Neuron (in vitro differentiated cells): ENCODE results near the gene PODXL2.
"Not testable (repeated sequence)": the region's sequence is repeated elsewhere in the genome, so short reads cannot be mapped to it uniquely, and the experiment has no call there.

ENCODE experiments used
- H2AFZ ChIP-seq: one replicate; pipeline ENCODE4 v1.6.1; 2013; ENCODE audit warnings: low read depth, mild to moderate bottlenecking, inconsistent platforms, low read length, moderate library complexity
- H3K27me3 ChIP-seq: one replicate; pipeline ENCODE4 v1.6.1; 2013; ENCODE audit warnings: low read length; ENCODE audit not compliant: insufficient read depth
- H3K36me3 ChIP-seq: one replicate; pipeline ENCODE4 v1.6.1; 2013; ENCODE audit warnings: low read length; ENCODE audit not compliant: insufficient read depth
- H3K4me1 ChIP-seq: one replicate; pipeline ENCODE4 v1.6.1; 2013; ENCODE audit warnings: low read length; ENCODE audit not compliant: insufficient read depth
- H3K4me3 ChIP-seq: 2 replicates; pipeline ENCODE4 v1.5.1; 2013; ENCODE audit warnings: mild to moderate bottlenecking, low read length, moderate library complexity
- H3K9me3 ChIP-seq: one replicate; pipeline ENCODE4 v1.6.1; 2013; ENCODE audit warnings: low read length

Gene PODXL2

DNA sequence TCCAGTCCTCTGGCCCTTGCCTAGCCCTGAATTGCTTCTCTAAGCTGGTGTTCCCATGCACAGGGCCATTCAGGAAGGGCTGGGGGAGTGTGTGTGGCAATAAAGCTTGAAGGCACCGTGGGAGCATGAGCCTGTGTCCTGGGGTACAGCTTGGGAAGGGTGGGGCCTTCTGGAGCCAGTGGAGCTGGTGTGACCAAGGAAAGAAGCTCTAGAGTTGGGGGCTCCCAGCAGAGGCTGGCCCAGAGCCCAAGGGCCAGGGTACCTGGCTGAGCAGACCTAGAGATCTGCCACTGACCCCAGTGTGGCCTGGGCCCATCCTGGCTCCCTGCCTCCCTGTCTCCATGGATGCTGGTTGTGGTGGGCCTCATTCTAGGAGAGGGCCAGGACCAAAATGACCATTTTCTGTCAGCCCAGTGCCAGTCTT lies 51.8 kb downstream of the PODXL2 start:
- no peaks in the 10 kb centered on the region for H3K4me1 ChIP-seq
- no peak overlapping the region for H3K4me3 ChIP-seq
- H3K36me3 ChIP-seq, result no peaks in the 10 kb centered on the region
- H3K27me3 ChIP-seq, result no peaks in the 10 kb centered on the region
- H3K9me3 ChIP-seq, result no peaks in the 10 kb centered on the region
- no peak overlapping the region for H2AFZ ChIP-seq

- not testable (repeated sequence) for H3K9me3 ChIP-seq, H3K4me3 ChIP-seq, H3K27me3 ChIP-seq, H2AFZ ChIP-seq, H3K4me1 ChIP-seq, H3K36me3 ChIP-seq
Measured at GRCh38 chr3:127682175-127682554, 53.2 kb downstream of the PODXL2 start.

GRCh38 chr3:127682561-127682960 lies 53.6 kb downstream of the PODXL2 start:
- H3K27me3 ChIP-seq, result no peaks in the 10 kb centered on the region

DNA sequence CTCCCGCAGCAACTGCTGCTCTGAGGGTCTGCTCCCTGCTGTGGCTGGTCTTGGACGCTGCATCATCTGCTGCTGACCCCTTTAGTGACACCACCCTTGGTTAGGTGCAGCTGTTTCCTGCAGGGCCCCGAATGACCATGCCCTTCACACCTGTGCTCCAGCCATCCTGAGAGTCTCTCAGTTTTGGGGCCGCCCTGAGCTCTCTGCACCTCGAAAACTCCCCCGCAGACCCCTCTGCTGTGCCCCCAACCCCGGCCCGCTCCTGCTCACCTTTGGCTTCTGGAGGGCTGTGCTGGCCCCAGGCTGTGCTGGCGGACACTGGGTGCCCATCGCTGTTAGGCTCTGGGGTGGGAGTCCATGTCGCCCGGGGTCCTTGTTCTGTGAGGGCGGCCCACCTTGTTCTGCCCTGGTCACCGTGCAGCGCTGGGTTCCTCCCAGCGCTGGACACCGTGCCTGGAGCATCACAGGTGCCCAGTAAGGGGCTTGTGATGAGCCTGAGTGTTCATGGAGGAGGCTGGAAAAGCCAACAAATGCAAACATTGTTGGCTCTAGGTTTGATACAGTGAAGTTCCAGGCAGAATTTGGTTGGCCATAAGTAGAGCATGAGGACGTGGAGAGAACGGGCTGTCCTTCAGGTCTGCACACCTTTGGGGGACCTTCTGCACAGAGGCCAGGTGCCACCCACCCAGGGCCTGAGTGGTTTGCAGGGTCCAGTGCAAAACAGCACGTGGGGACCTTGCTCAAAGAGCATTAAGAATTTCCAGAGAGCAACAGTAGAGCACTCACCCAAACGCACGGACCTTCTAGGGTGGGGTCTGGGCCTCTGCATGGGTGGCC lies 56.1 kb downstream of the PODXL2 start:
- Histone ChIP-seq H3K9me3 (no peaks in the 10 kb centered on the region), H3K36me3 (no peaks in the 10 kb centered on the region), H3K4me1 (peaks cover 3% of the 10 kb centered on the region), H3K4me3 (no peak overlapping the region), H3K27me3 (peaks cover 3% of the 10 kb centered on the region), H2AFZ (no peak overlapping the region)

More at GRCh38 chr3:127682561-127682960, 53.6 kb downstream of the PODXL2 start:
- Histone ChIP-seq H3K9me3 (no peaks in the 10 kb centered on the region), H2AFZ (no peak overlapping the region), H3K4me3 (no peak overlapping the region), H3K36me3 (no peaks in the 10 kb centered on the region), H3K4me1 (no peaks in the 10 kb centered on the region)

DNA sequence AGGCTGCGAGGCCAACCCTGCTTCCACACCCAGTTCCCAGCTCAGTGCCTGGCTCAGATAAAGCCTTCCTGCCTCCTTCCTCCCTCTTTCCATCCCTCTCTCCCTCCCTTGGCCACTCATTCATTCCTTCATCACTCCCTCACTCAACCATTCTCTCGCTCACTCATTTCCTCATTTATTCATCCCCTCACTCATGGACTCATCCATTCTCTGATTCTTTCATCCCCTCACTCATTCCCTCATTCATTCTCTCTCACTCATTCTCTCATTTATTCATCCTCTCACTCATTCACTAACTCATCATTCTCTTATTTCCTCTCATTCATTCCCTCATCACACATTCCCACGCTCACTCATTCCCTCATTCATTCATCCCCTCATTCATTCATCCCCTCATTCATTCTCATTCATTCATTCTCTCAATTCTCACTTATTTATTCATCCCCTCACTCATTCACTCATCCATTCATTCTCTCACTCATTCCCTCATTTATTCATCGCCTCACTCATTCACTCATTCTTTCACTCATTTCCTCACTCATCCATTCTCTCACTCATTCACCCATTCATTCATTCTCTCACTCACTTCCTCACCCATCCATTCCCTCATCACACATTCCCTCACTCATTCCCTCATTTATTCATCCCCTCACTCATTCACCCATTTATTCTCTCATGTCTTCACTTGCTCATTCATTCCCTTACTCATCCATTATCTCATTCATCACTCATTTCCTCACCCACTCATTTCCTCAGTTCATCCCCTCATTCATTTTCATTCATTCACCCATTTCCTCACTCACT lies 56.9 kb downstream of the PODXL2 start:
- Histone ChIP-seq H3K36me3 (no peaks in the 10 kb centered on the region), H3K4me3 (no peak overlapping the region), H3K9me3 (no peaks in the 10 kb centered on the region)

DNA sequence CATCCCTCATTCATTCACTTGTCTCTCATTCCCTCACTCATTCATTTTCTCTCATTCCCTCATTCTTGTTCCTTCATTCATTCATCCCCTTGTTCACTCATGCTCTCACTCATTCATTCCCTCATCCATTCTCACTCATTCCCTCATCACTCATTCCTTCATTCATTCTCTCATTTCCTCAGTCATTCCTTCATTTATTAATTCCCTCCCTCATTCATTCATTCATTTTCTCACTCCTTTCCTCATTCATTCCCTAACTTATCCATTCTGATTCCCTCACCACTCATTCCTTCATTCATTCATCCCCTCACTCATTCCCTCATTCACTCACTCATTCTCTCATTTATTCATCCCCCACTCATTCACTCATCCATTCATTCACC lies 57.5 kb downstream of the PODXL2 start:
- Histone ChIP-seq H3K4me3 (no peak overlapping the region), H3K27me3 (peaks cover 5% of the 10 kb centered on the region), H3K4me1 (peaks cover 8% of the 10 kb centered on the region), H3K36me3 (no peaks in the 10 kb centered on the region), H3K9me3 (no peaks in the 10 kb centered on the region), H2AFZ (no peak overlapping the region)

More for the DNA sequence above, 56.9 kb downstream of the PODXL2 start:
- Histone ChIP-seq H3K27me3 (peaks cover 5% of the 10 kb centered on the region), H3K4me1 (peaks cover 8% of the 10 kb centered on the region), H2AFZ (no peak overlapping the region)

DNA sequence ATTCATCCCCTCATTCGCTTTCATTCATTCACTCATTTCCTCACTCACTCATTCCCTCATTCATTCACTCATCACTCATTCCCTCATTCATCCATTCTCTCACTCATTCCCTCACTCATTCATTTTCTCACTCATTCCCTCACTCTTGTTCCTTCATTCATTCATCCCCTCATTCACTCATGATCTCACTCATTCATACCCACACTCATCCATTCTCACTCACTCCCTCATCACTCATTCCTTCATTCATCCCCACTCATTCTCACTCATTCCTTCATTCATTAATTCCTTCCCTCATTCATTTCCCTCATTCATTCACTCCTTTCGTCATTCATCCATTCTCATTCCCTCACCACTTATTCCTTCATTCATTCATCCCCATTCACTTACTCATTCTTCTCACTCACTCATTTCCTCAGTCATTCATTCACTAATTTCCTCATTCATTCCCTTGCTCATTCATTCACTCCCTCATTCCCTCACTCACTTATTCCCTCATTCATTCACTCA lies 58.3 kb downstream of the PODXL2 start:
- H3K4me1 ChIP-seq, result peaks cover 8% of the 10 kb centered on the region
- no peaks in the 10 kb centered on the region for H3K9me3 ChIP-seq
- no peaks in the 10 kb centered on the region for H3K36me3 ChIP-seq
- no peak overlapping the region for H3K4me3 ChIP-seq
- no peak overlapping the region for H2AFZ ChIP-seq
- peaks cover 5% of the 10 kb centered on the region for H3K27me3 ChIP-seq

DNA sequence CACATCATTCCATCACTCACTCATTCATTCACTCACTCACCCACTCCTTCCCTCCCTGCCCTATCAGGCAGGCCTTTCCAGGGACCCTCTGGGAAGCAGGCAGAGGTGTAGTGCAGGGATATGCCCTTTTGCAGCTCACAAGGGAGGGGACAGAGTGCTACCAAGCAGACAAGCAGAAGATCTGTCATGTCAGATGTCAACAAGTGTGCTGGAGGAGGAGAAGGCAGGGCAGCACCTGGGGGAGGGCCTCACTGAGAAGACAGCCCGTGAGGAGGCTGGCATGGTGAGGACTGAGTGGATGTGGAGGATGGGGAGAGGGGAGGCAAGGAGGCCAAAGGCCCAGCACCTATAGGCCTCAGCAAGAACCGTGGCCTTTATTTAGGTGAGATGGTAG lies 59.0 kb downstream of the PODXL2 start:
- Histone ChIP-seq H3K9me3 (no peaks in the 10 kb centered on the region), H3K36me3 (no peaks in the 10 kb centered on the region), H2AFZ (no peak overlapping the region), H3K27me3 (peaks cover 5% of the 10 kb centered on the region), H3K4me3 (no peak overlapping the region), H3K4me1 (peaks cover 8% of the 10 kb centered on the region)

DNA sequence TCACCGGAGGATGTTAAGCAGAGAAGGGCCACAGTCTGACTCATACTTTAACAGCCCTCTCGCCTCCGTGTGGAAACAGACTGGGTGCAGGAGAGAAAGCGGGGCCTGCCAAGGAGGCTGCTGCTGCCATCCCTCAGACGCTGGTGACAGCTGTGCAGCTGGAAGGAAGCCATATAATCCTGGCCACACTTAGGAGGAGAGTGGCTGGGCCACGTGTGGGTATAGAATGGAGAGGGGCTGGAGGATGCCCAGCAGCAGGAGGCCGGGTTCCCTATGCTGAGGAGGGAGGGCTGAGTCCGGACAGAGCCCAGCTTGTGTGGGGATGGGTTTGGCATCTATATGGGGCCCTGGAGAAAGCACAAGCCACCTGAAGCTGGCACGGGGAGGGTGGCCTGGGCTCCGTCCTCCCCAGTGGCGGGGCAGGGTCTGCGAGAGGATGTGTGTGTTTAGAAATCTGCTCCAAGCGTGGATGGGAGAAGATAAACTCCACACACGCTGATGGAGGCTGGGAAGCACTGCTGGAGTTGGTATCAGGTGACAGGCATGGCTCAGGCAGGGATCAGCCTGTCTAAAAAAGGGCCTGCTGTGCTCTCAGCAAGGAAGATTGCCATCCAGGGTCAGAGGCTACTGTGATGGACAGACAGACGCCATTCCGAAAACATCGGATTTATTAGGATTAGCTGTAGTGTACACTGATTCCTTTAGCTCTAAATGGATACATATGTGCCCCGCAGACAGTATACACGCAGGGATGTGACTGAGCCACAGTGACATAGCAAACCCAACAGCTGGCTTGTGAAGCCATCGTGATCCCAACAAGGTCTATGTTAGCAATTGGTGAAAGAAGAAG lies 59.7 kb downstream of the PODXL2 start:
- Histone ChIP-seq H3K36me3 (no peaks in the 10 kb centered on the region), H3K9me3 (no peaks in the 10 kb centered on the region), H3K4me1 (peaks cover 8% of the 10 kb centered on the region), H2AFZ (no peak overlapping the region), H3K4me3 (no peak overlapping the region), H3K27me3 (peaks cover 5% of the 10 kb centered on the region)

DNA sequence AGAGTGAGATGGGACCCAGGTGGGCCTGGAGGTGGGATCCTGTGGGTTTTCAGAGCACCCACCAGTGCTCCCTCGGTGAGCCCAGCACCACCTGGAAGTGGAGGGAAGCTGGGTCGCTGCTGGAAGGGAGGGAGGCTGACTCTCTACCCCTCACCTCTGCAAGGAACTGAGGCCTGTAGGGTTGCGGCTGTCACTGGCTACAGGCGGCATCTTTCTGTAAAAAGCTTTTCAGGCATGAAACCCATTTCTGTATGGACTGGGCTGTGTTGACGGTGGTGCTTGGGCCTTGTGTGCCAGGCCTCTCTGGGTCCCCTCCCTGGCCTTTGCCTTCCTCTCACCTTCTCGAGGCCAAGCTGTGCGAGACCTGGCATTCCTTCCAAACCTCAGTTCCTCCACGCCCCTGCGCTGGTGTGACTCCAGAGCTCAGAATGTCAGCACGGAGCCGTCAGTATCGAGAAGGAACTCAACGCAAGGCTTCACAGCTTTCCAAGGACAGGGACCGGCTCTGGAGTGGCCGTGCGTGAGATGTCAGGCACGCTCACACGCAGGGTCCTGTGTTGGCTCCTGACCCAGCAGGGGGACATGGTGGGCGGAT lies 60.4 kb downstream of the PODXL2 start:
- Histone ChIP-seq H3K27me3 (peaks cover 5% of the 10 kb centered on the region), H3K36me3 (no peaks in the 10 kb centered on the region), H2AFZ (no peak overlapping the region), H3K4me3 (no peak overlapping the region), H3K4me1 (peaks cover 8% of the 10 kb centered on the region), H3K9me3 (no peaks in the 10 kb centered on the region)

GRCh38 chr3:127690106-127690505 lies 61.1 kb downstream of the PODXL2 start:
- Histone ChIP-seq H3K27me3 (peaks cover 5% of the 10 kb centered on the region), H3K4me3 (no peak overlapping the region)

DNA sequence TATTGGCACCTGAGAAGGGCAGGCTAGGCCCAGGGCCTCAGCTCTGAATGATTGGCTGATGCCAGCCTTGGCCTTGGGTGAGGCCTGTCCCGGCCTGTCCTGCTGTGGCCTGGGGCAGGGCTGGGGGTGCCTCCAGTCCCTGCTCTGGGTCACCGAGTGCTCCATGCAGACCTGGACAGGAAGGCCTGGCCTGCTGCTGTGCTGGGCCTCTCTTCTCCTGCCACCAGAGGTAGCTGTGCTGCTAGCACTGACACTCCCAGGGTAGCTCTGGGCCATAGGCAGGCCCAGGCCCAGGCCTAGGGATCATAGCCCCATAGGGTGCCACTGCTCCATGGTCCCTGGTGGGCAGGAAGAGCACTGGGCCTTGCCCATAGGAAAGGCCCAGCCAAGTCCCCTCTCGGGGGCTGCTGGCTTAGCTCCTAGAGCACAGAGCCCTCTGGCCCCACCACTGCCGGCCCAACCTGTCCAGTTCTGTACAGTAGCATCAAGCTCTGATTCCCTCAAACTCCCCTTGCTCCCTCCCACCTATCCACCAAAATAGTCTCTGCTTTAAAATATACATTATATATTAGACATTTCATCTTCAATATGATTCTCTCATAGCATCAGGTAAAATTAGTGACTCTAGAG lies 62.0 kb downstream of the PODXL2 start:
- Histone ChIP-seq H3K4me3 (no peak overlapping the region), H3K27me3 (peaks cover 5% of the 10 kb centered on the region), H3K4me1 (peaks cover 8% of the 10 kb centered on the region), H2AFZ (no peak overlapping the region), H3K9me3 (no peaks in the 10 kb centered on the region), H3K36me3 (no peaks in the 10 kb centered on the region)

More at GRCh38 chr3:127690106-127690505, 61.1 kb downstream of the PODXL2 start:
- peaks cover 8% of the 10 kb centered on the region for H3K4me1 ChIP-seq
- no peaks in the 10 kb centered on the region for H3K9me3 ChIP-seq
- H2AFZ ChIP-seq, result peak overlapping the region; percentile 14
- no peaks in the 10 kb centered on the region for H3K36me3 ChIP-seq
